Liver (tissue), 9 donors: ENCODE measurements around the gene ZNF827. TPM values are rescaled to one million over a fixed set of nuclear protein-coding genes. Genes with fewer than 3 reads are reported as not detected.

ENCODE experiments used
- DNase-seq: peaks from one replicate; pipeline ENCODE4 v3.0.0-alpha.2; 2017; ENCODE audit warnings: low spot score
- H3K27ac ChIP-seq, 2 donors: one replicate each; pipeline ENCODE4 v1.7.0; 2013; ENCODE audit warnings: inconsistent platforms in 2 of 2, low read length in 2 of 2, control low read depth in 1 of 2, low read depth in 1 of 2, mild to moderate bottlenecking in 1 of 2
- H3K27me3 ChIP-seq, 4 donors: one replicate each; pipeline versions ENCODE4 v1.6.1 to v1.7.0; 2013; ENCODE audit warnings: low read length in 3 of 4, inconsistent platforms in 1 of 4, mild to moderate bottlenecking in 1 of 4, moderate library complexity in 1 of 4; ENCODE audit not compliant: control insufficient read depth in 4 of 4, insufficient read depth in 4 of 4
- H3K36me3 ChIP-seq, 4 donors: one replicate each; pipeline versions ENCODE4 v1.6.1 to v1.7.0; 2013; ENCODE audit warnings: low read length in 3 of 4, mild to moderate bottlenecking in 3 of 4, low read depth in 1 of 4, moderate library complexity in 1 of 4; ENCODE audit not compliant: control insufficient read depth in 4 of 4, insufficient read depth in 3 of 4
- H3K4me1 ChIP-seq, 4 donors: one replicate each; pipeline versions ENCODE4 v1.6.1 to v1.7.0; 2013; ENCODE audit warnings: low read length in 3 of 4, mild to moderate bottlenecking in 3 of 4, moderate library complexity in 1 of 4; ENCODE audit not compliant: control insufficient read depth in 4 of 4, insufficient read depth in 4 of 4
- H3K4me3 ChIP-seq, 3 donors: one replicate each; pipeline versions ENCODE4 v1.6.1 to v1.7.0; 2013; ENCODE audit warnings: low read length in 3 of 3, control low read depth in 1 of 3, low read depth in 1 of 3, mild to moderate bottlenecking in 1 of 3
- H3K9ac ChIP-seq, 2 donors: one replicate each; pipeline ENCODE4 v1.7.0; 2013; ENCODE audit warnings: low read length in 2 of 2, mild to moderate bottlenecking in 2 of 2, moderate library complexity in 2 of 2, control low read depth in 1 of 2, low read depth in 1 of 2
- H3K9me3 ChIP-seq, 4 donors: one replicate each; pipeline versions ENCODE4 v1.6.1 to v1.7.0; 2013; ENCODE audit warnings: low read length in 3 of 4; ENCODE audit not compliant: control insufficient read depth in 4 of 4
- ATF3 ChIP-seq: IDR thresholded peaks from 2 replicates; pipeline ENCODE4 v1.6.1; 2016; ENCODE audit warnings: antibody characterized with exemption
- CTCF ChIP-seq: fragments of 150-350 bp; IDR thresholded peaks from 2 replicates; pipeline ENCODE4 v1.5.1; 2017; ENCODE audit warnings: improper control_type of control experiment, low read depth, low read length; ENCODE audit not compliant: missing input control
- FOXA1 ChIP-seq: IDR thresholded peaks from 2 replicates; pipeline ENCODE4 v1.6.1; 2016; ENCODE audit warnings: antibody characterized with exemption
- FOXA2 ChIP-seq: IDR thresholded peaks from 2 replicates; pipeline ENCODE4 v1.6.1; 2016; ENCODE audit warnings: antibody characterized with exemption
- GABPA ChIP-seq, 2 donors: IDR thresholded peaks in 1 of 2; conservative IDR thresholded peaks in 1 of 2; 2 replicates each; pipeline ENCODE4 v1.6.1; 2016; ENCODE audit warnings: antibody characterized with exemption in 2 of 2, mild to moderate bottlenecking in 1 of 2, moderate library complexity in 1 of 2
- HNF4A ChIP-seq, 2 donors: conservative IDR thresholded peaks; 2 replicates each; pipeline ENCODE4 v1.6.1; 2016; ENCODE audit warnings: antibody characterized with exemption in 2 of 2, mild to moderate bottlenecking in 2 of 2
- HNF4G ChIP-seq: IDR thresholded peaks from 2 replicates; pipeline ENCODE4 v1.6.1; 2016; ENCODE audit warnings: antibody characterized with exemption
- JUND ChIP-seq, 2 donors: IDR thresholded peaks; 2 replicates each; pipeline ENCODE4 v1.6.1; 2016; ENCODE audit warnings: antibody characterized with exemption in 2 of 2
- MAX ChIP-seq: IDR thresholded peaks from 2 replicates; pipeline ENCODE4 v1.6.1; 2016; ENCODE audit warnings: antibody characterized with exemption
- NR2F2 ChIP-seq: IDR thresholded peaks from 2 replicates; pipeline ENCODE4 v1.6.1; 2016; ENCODE audit warnings: antibody characterized with exemption
- RAD21 ChIP-seq, 2 donors: IDR thresholded peaks; 2 replicates each; pipeline ENCODE4 v1.6.1; 2016; ENCODE audit warnings: antibody characterized with exemption in 2 of 2, mild to moderate bottlenecking in 2 of 2
- REST ChIP-seq: IDR thresholded peaks from 2 replicates; pipeline ENCODE4 v1.6.1; 2016; ENCODE audit warnings: antibody characterized with exemption, mild to moderate bottlenecking
- RXRA ChIP-seq, 2 donors: IDR thresholded peaks; 2 replicates each; pipeline ENCODE4 v1.6.1; 2017 to 2018; ENCODE audit warnings: antibody characterized with exemption in 2 of 2, mild to moderate bottlenecking in 1 of 2
- TAF1 ChIP-seq: conservative IDR thresholded peaks from 2 replicates; pipeline ENCODE4 v1.6.1; 2016; ENCODE audit warnings: antibody characterized with exemption, mild to moderate bottlenecking
- YY1 ChIP-seq: IDR thresholded peaks from 2 replicates; pipeline ENCODE4 v1.6.1; 2016; ENCODE audit warnings: antibody characterized with exemption, mild to moderate bottlenecking
- ZBTB33 ChIP-seq: IDR thresholded peaks from 2 replicates; pipeline ENCODE4 v1.6.1; 2016; ENCODE audit warnings: antibody characterized with exemption
- WGBS: extraction: QIAGEN DNeasy Blood & Tissue Kit; methylation state at CpG from one replicate; pipeline ENCODE4 v1.1.7; 2013; 5-methylcytosine and 5-hydroxymethylcytosine counted together
- polyA plus RNA-seq, 2 donors: library from polyadenylated mRNA; stranded (reverse) in 1 of 2; unstranded in 1 of 2; fragments of 200-250 nt in 1 of 2; fragments of >200 nt in 1 of 2; fragmentation: Nextera tagmentation in 1 of 2; extraction: Ambion mirVana in 1 of 2; gene quantifications; one replicate each; pipeline versions ENCODE4 v1.2.1 to v1.2.3, GENCODE V29; 2013 to 2015
- total RNA-seq, 2 donors: library from RNA; depleted of rRNA; stranded (reverse); fragments of >200 nt; gene quantifications; one replicate each; pipeline ENCODE4 v1.2.3, GENCODE V29; 2014
- donor health status: healthy.
- donor health status: healthy.
- donor health status: healthy.
- donor health status: healthy.
- donor health status: healthy.

Gene ZNF827
- total and polyA plus RNA-seq, 4 donors = 0.46 to 2.9 (median 1.2) TPM

- TF ChIP-seq MAX = no peak
- TF ChIP-seq RXRA (IDR thresholded peaks at IDR 0.05) = no peak
- TF ChIP-seq FOXA1 = no peak
- no peak for TF ChIP-seq GABPA (IDR thresholded peaks at IDR 0.05 in 1 of 2, conservative IDR thresholded peaks at IDR 0.05 in 1 of 2)
- no peak for TF ChIP-seq REST
- no peak for TF ChIP-seq YY1
- no peak for TF ChIP-seq CTCF
- TF ChIP-seq TAF1 = no peak
- TF ChIP-seq JUND (IDR thresholded peaks at IDR 0.05) = no peak
- TF ChIP-seq ZBTB33 = no peak
- TF ChIP-seq HNF4G = no peak
- TF ChIP-seq NR2F2 = no peak
- no peak for TF ChIP-seq ATF3
- H3K27me3 ChIP-seq = no peaks in the 10 kb centered on the region
- H3K9me3 ChIP-seq = no peaks in the 10 kb centered on the region
- H3K4me3 ChIP-seq = no peak overlapping the region
- H3K36me3 ChIP-seq = no peaks in the 10 kb centered on the region
- 90% methylated on average over 16 of the region's 16 CpGs for WGBS
- H3K4me1 ChIP-seq = no peaks in the 10 kb centered on the region
- H3K27ac ChIP-seq = no peak overlapping the region
- DNase-seq = no peak
- H3K9ac ChIP-seq = no peak overlapping the region
These were observed 77.0 kb downstream of the ZNF827 start for GRCh38 chr4:145861336-145862318.

- Histone ChIP-seq H3K36me3 (no peaks in the 10 kb centered on the region), H3K4me3 (no peak overlapping the region), H3K4me1 (no peaks in the 10 kb centered on the region), H3K9me3 (no peaks in the 10 kb centered on the region), H3K27me3 (no peaks in the 10 kb centered on the region), H3K27ac (no peak overlapping the region), H3K9ac (no peak overlapping the region)
- DNase-seq = no peak
- TF ChIP-seq FOXA2 (no peak), ZBTB33 (no peak), NR2F2 (no peak), FOXA1 (no peak), RAD21 (IDR thresholded peaks at IDR 0.05) (no peak), HNF4A (conservative IDR thresholded peaks at IDR 0.05) (no peak), JUND (IDR thresholded peaks at IDR 0.05) (no peak), MAX (no peak)
- 97% methylated on average over 5 of the region's 5 CpGs for whole genome bisulfite sequencing
These were observed 77.7 kb downstream of the ZNF827 start for GRCh38 chr4:145860897-145861296.
